SK-N-SH (cell line): ENCODE measurements around the gene SPATA13. TPM values are rescaled to one million over a fixed set of nuclear protein-coding genes. Genes with fewer than 3 reads are reported as not detected.

Experiments
- CTCF ChIA-PET: fragments of 300-600, 350-600 bp; formaldehyde crosslinking; extraction: SDS; loops from one replicate; lab custom pipeline; 2021; lab: Yijun Ruan, JAX
- POLR2A ChIA-PET: fragments of 350-600 bp; sonication (Branson Sonifier 250); formaldehyde crosslinking; extraction: SDS; loops from one replicate; lab custom pipeline; 2020; ENCODE audit warnings: antibody characterized with exemption, inconsistent platforms; lab: Yijun Ruan, JAX
- DNase-seq: peaks from one replicate; pipeline ENCODE4 v3.0.0; 2012
- H2AFZ ChIP-seq: fragments of 200-600 bp; sonication (generic); 2 replicates; pipeline ENCODE4 v1.8.1; 2016; ENCODE audit warnings: antibody characterized with exemption, mild to moderate bottlenecking, low read depth
- H3F3A ChIP-seq: fragments of 200-600 bp; sonication (generic); replicated peaks from 2 replicates; pipeline ENCODE3; 2016; ENCODE audit warnings: antibody characterized with exemption, mild to moderate bottlenecking; ENCODE audit not compliant: insufficient read depth
- H3K27ac ChIP-seq, 2 experiments: fragments of 200-500 bp in 1 of 2; fragments of 200-600 bp in 1 of 2; sonication (Bioruptor generic) in 1 of 2; sonication (generic), shearing (Covaris generic) in 1 of 2; 2 replicates each; pipeline versions ENCODE4 v1.5.1 to v1.6.1; 2014 to 2016; ENCODE audit warnings: low read depth in 2 of 2, inconsistent platforms in 1 of 2, low read length in 1 of 2, mild to moderate bottlenecking in 1 of 2, mixed read lengths in 1 of 2
- H3K27me3 ChIP-seq: fragments of 200-600 bp; sonication (generic), shearing (Covaris generic); 2 replicates; pipeline ENCODE4 v1.6.1; 2016; ENCODE audit warnings: mixed run types; ENCODE audit not compliant: insufficient read depth
- H3K36me3 ChIP-seq, 2 experiments: fragments of 200-500 bp in 1 of 2; fragments of 200-600 bp in 1 of 2; sonication (Bioruptor generic) in 1 of 2; sonication (generic) in 1 of 2; replicated peaks in 1 of 2; 2 replicates each; pipeline versions ENCODE3 to v1.5.1; 2014 to 2016; ENCODE audit warnings: low read length in 1 of 2, mild to moderate bottlenecking in 1 of 2; ENCODE audit not compliant: insufficient read depth in 2 of 2, control insufficient read depth in 1 of 2
- H3K4me1 ChIP-seq, 2 experiments: fragments of 200-500 bp in 1 of 2; fragments of 200-600 bp in 1 of 2; sonication (Bioruptor generic) in 1 of 2; sonication (generic), shearing (Covaris generic) in 1 of 2; 2 replicates each; pipeline versions ENCODE4 v1.5.1 to v1.6.1; 2014 to 2016; ENCODE audit warnings: low read depth in 1 of 2, low read length in 1 of 2, mixed run types in 1 of 2; ENCODE audit not compliant: insufficient read depth in 2 of 2, control insufficient read depth in 1 of 2
- H3K4me2 ChIP-seq: fragments of 200-600 bp; sonication (generic), shearing (Covaris generic); 2 replicates; pipeline ENCODE4 v1.6.1; 2017; ENCODE audit warnings: mixed run types
- H3K4me3 ChIP-seq, 2 experiments: fragments of 200-500 bp in 1 of 2; fragments of 200-600 bp in 1 of 2; sonication (Bioruptor generic) in 1 of 2; sonication (generic), shearing (Covaris generic) in 1 of 2; 2 replicates each; pipeline versions ENCODE4 v1.5.1 to v1.8.1; 2014 to 2016; ENCODE audit warnings: low read depth in 2 of 2, inconsistent platforms in 1 of 2, low read length in 1 of 2, mild to moderate bottlenecking in 1 of 2, mixed read lengths in 1 of 2, moderate library complexity in 1 of 2
- H3K79me2 ChIP-seq: fragments of 200-600 bp; sonication (generic); 2 replicates; pipeline ENCODE4 v1.8.1; 2017; ENCODE audit warnings: mild to moderate bottlenecking; ENCODE audit not compliant: insufficient read depth
- H3K9ac ChIP-seq: fragments of 200-600 bp; sonication (generic); 2 replicates; pipeline ENCODE4 v1.6.1; 2017; ENCODE audit warnings: mixed run types
- H3K9me2 ChIP-seq: fragments of 200-600 bp; sonication (generic); 2 replicates; pipeline ENCODE4 v1.6.1; 2017; ENCODE audit warnings: mixed run types
- H3K9me3 ChIP-seq: fragments of 200-600 bp; sonication (generic); 2 replicates; pipeline ENCODE4 v1.6.1; 2017; ENCODE audit warnings: mixed run types, mild to moderate bottlenecking, moderate library complexity
- H4K20me1 ChIP-seq: fragments of 200-600 bp; sonication (generic); 2 replicates; pipeline ENCODE4 v1.6.1; 2017; ENCODE audit warnings: mild to moderate bottlenecking, mixed run types; ENCODE audit not compliant: insufficient read depth
- CHD2 ChIP-seq: fragments of 150-350 bp; IDR thresholded peaks from 2 replicates; pipeline ENCODE4 v1.6.1; 2018; ENCODE audit warnings: low read length; ENCODE audit not compliant: partially characterized antibody
- ELF1 ChIP-seq: IDR thresholded peaks from 2 replicates; pipeline ENCODE4 v1.4.0; 2012
- EZH2phosphoT487 ChIP-seq: fragments of 200-600 bp; sonication (generic); IDR thresholded peaks from 2 replicates; pipeline ENCODE4 v1.6.1; 2017; ENCODE audit warnings: low read depth, mixed run types, mild to moderate bottlenecking, antibody characterized with exemption, moderate library complexity, borderline replicate concordance
- FOSL2 ChIP-seq: IDR thresholded peaks from 2 replicates; pipeline ENCODE4 v1.4.0; 2012; ENCODE audit warnings: low read depth, mild to moderate bottlenecking, moderate library complexity, borderline replicate concordance
- FOXJ3 ChIP-seq: sonication (generic); formaldehyde crosslinking; IDR thresholded peaks from 2 replicates; pipeline ENCODE4 v1.5.1; 2020; ENCODE audit warnings: mild to moderate bottlenecking, missing genetic modification reagents
- GABPA ChIP-seq: IDR thresholded peaks from 2 replicates; pipeline ENCODE4 v1.4.0; 2012; ENCODE audit warnings: low read depth, mild to moderate bottlenecking
- JUND ChIP-seq: IDR thresholded peaks from 2 replicates; pipeline ENCODE4 v1.4.0; 2012
- MXI1 ChIP-seq: IDR thresholded peaks from 2 replicates; pipeline ENCODE4 v1.6.1; 2012; ENCODE audit warnings: mild to moderate bottlenecking, low read depth, low read length, improper control_type of control experiment
- NRF1 ChIP-seq: IDR thresholded peaks from 2 replicates; pipeline ENCODE4 v1.6.1; 2012; ENCODE audit warnings: low read depth, mild to moderate bottlenecking, low read length
- RCOR1 ChIP-seq: fragments of 150-350 bp; IDR thresholded peaks from 2 replicates; pipeline ENCODE4 v1.6.1; 2017; ENCODE audit warnings: antibody characterized with exemption, low read length
- RFX5 ChIP-seq: IDR thresholded peaks from 2 replicates; pipeline ENCODE4 v1.6.1; 2012; ENCODE audit warnings: mild to moderate bottlenecking, improper control_type of control experiment, low read length
- SIN3A ChIP-seq: IDR thresholded peaks from 2 replicates; pipeline ENCODE4 v1.6.1; 2012; ENCODE audit warnings: low read depth, mild to moderate bottlenecking, low read length, moderate library complexity, borderline replicate concordance
- SMC3 ChIP-seq: IDR thresholded peaks from 2 replicates; pipeline ENCODE4 v1.6.1; 2012; ENCODE audit warnings: low read depth, low read length, improper control_type of control experiment
- TAF1 ChIP-seq: IDR thresholded peaks from 2 replicates; pipeline ENCODE4 v1.6.1; 2012; ENCODE audit warnings: low read depth, mild to moderate bottlenecking, low read length, moderate library complexity, borderline replicate concordance
- WGBS: methylation state at CpG from one replicate; pipeline ENCODE4 v1.1.6; 2017; ENCODE audit warnings: low lambda C conversion rate; 5-methylcytosine and 5-hydroxymethylcytosine counted together
- polyA plus RNA-seq, 3 experiments: library from polyadenylated mRNA; depleted of rRNA; stranded (reverse); fragments of >200 nt; gene quantifications; 2 replicates each; pipeline ENCODE4 v1.2.3, GENCODE V29; 2012
- TF ChIP-seq, protein P1 (sequence below): IDR thresholded peaks from 2 replicates; pipeline ENCODE4; 2012
- TF ChIP-seq, protein P2 (sequence below): fragments of 200-600 bp; sonication (generic); IDR thresholded peaks from 2 replicates; pipeline ENCODE4 v1.6.1; 2017; ENCODE audit warnings: antibody characterized with exemption, mild to moderate bottlenecking, moderate library complexity
- TF ChIP-seq, protein P3 (sequence below): IDR thresholded peaks from 2 replicates; pipeline ENCODE4 v1.4.0; 2012; ENCODE audit warnings: low read depth, borderline replicate concordance
- TF ChIP-seq, protein P4 (sequence below): IDR thresholded peaks from 2 replicates; pipeline ENCODE4 v1.4.0; 2012; ENCODE audit warnings: low read depth

The SPATA13 gene
- polyA plus RNA-seq, 1 of the 3 experiments (the other 2 are of a cell fraction), result 4.3 TPM

DNA sequence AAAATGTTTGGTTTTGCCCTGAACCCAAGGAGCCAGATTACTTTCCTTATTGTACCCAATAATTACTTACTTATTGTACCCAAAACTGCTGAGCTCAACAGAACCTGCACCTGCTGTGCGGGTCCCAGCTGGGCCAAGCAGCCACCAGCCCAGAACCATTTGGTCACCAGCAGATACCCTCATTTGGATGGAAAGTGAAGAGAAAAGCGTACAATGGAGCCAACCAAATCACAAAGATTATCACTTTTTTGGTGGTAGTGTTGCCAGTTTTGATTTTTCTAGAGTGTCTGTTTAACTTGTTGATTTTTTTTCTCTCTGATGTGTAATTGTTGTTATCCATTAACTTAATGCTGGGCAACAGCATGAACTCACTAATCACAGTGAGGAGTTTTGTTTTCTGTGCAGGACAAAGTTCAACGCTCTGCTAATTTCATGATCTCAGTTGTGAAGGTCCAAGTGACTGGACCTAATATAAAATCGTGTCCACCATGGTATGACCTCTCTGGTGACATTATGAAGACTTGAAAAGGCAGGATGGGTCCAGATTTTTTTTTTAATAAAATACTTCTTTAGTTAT, 23.8 kb downstream of the SPATA13 start:
- Histone ChIP-seq H3K4me2 (no peak overlapping the region), H2AFZ (no peak overlapping the region), H3K4me3 (no peak overlapping the region), H3F3A (no peaks in the 10 kb centered on the region), H3K9me2 (no peaks in the 10 kb centered on the region), H3K9me3 (no peaks in the 10 kb centered on the region), H3K27ac (no peak overlapping the region), H3K36me3 (no peaks in the 10 kb centered on the region), H3K9ac (no peak overlapping the region), H3K27me3 (no peaks in the 10 kb centered on the region), H3K79me2 (no peaks in the 10 kb centered on the region), H3K4me1 (0 out of 4 replicates have a peak, but pooled peaks cover 0 to 5% of the 10 kb centered on the region in 2 experiments), H4K20me1 (no peaks in the 10 kb centered on the region)
- TF ChIP-seq, protein P1, sequence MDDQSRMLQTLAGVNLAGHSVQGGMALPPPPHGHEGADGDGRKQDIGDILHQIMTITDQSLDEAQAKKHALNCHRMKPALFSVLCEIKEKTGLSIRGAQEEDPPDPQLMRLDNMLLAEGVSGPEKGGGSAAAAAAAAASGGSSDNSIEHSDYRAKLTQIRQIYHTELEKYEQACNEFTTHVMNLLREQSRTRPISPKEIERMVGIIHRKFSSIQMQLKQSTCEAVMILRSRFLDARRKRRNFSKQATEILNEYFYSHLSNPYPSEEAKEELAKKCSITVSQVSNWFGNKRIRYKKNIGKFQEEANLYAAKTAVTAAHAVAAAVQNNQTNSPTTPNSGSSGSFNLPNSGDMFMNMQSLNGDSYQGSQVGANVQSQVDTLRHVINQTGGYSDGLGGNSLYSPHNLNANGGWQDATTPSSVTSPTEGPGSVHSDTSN, result no peak
- TF ChIP-seq SIN3A (no peak), RFX5 (no peak), ELF1 (no peak), EZH2phosphoT487 (no peak), FOXJ3 (no peak), NRF1 (no peak), RCOR1 (no peak), JUND (no peak), TAF1 (no peak), CHD2 (no peak), GABPA (no peak), SMC3 (no peak), MXI1 (no peak), FOSL2 (no peak)
- TF ChIP-seq, protein P2, sequence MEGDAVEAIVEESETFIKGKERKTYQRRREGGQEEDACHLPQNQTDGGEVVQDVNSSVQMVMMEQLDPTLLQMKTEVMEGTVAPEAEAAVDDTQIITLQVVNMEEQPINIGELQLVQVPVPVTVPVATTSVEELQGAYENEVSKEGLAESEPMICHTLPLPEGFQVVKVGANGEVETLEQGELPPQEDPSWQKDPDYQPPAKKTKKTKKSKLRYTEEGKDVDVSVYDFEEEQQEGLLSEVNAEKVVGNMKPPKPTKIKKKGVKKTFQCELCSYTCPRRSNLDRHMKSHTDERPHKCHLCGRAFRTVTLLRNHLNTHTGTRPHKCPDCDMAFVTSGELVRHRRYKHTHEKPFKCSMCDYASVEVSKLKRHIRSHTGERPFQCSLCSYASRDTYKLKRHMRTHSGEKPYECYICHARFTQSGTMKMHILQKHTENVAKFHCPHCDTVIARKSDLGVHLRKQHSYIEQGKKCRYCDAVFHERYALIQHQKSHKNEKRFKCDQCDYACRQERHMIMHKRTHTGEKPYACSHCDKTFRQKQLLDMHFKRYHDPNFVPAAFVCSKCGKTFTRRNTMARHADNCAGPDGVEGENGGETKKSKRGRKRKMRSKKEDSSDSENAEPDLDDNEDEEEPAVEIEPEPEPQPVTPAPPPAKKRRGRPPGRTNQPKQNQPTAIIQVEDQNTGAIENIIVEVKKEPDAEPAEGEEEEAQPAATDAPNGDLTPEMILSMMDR, result no peak
- TF ChIP-seq, protein P3, sequence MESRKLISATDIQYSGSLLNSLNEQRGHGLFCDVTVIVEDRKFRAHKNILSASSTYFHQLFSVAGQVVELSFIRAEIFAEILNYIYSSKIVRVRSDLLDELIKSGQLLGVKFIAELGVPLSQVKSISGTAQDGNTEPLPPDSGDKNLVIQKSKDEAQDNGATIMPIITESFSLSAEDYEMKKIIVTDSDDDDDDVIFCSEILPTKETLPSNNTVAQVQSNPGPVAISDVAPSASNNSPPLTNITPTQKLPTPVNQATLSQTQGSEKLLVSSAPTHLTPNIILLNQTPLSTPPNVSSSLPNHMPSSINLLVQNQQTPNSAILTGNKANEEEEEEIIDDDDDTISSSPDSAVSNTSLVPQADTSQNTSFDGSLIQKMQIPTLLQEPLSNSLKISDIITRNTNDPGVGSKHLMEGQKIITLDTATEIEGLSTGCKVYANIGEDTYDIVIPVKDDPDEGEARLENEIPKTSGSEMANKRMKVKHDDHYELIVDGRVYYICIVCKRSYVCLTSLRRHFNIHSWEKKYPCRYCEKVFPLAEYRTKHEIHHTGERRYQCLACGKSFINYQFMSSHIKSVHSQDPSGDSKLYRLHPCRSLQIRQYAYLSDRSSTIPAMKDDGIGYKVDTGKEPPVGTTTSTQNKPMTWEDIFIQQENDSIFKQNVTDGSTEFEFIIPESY, result no peak
- TF ChIP-seq, protein P4, sequence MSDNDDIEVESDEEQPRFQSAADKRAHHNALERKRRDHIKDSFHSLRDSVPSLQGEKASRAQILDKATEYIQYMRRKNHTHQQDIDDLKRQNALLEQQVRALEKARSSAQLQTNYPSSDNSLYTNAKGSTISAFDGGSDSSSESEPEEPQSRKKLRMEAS, result no peak
- ChIA-PET POLR2A (no interaction called here), CTCF (no interaction called here)
- WGBS, result 75% methylated on average over 4 of the region's 4 CpGs
- no peak for DNase-seq
